NCI-H2196 treated with DMSO at 0.1 percent for 48 hours (cell line): ENCODE measurements around the gene USP49.

ENCODE experiments used
- DNase-seq: peaks from one replicate; lab custom pipeline; 2025; ENCODE audit not compliant: unreplicated experiment; lab: John Stamatoyannopoulos, UW

The USP49 gene

DNA sequence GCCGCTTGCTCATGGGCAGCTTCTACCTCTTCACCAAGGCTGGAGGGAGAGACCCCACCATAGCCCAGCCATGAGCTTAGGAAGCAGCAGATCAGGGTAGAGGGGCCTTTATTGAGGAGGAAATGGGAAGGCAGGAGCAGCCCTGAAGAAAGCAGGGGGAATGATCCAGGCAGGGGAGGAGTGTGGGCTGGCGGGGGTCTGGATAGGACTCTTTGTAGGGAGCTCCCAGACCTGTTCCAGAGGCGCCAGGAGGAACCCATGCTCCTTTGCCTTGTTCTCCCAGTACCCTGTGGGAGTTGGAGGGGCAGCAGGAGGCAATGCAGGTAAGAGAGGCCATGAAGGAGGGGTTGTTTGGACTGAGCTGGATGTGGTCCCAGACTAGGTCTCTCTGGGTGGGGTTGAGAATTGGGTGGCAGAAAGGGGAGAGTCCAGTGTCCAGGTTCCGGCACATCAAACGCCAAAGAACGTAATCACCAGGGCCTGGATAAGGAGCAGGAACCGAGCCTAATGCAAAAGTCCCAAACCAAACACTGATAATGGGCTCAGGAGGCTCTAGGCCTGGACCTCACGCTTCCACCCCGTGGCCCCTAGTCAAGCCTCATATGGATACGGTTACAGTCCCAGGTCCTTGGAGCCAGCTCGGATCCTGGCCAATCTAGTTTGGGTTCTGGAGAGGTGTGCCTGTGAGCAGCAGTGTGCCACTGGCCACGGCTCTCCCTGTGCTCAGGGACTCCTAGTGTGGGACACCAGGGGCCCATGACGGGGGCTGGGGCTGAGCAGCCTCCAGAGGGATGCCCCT lies 135.9 kb downstream of the USP49 start:
- no peak for DNase-seq

DNA sequence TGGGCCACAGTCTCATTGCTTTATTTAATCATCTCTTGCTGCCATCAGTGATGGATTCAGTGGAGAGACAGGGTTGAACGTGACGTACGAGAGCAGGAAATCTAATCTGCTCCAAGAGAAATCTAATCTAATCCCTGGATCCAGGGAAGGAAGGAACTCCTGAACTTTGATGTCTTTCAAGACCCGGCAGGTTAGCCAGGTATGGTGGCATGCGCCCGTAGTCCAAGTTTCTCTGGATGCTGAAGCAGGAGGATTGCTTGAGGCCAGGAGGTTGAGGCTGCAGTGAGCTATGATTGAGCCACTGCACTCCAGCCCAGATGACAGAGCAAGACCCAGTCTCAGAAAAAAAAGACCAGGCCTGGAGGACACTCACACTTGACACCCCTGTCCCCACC lies 136.5 kb downstream of the USP49 start:
- no peak for DNase-seq

DNA sequence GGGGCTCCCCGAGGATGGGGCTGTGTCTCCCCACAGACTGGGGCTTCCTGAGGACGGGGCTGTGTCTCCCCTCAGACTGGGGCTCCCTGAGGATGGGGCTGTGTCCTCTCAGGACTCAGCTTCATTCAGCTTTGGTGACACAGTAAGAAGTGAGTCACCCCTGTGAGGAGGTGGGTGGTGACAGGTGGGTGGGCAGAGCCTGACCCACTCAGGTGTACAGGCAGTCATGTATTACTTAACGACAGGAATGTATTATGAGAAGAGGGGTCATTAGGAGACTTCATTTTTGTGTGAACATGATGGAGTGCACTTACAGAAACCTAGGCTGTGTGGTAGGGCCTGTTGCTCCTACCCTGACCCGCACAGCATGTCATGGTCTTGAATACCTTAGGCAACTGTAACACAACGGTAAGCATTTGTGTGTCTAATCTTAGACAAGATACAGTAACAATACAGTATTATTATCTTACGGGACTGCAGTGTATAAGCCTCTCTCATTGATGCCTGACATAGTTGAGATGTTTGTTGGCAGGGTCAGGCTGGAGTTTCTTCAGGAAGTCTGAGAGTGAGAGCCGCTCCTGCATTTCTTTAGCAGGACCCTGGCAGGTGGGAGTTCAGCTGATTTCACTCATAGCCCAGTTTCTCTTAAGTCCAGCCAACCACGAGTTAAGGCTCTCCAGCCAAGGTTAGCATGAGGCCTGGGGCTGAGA lies 137.1 kb downstream of the USP49 start:
- no peak for DNase-seq

DNA sequence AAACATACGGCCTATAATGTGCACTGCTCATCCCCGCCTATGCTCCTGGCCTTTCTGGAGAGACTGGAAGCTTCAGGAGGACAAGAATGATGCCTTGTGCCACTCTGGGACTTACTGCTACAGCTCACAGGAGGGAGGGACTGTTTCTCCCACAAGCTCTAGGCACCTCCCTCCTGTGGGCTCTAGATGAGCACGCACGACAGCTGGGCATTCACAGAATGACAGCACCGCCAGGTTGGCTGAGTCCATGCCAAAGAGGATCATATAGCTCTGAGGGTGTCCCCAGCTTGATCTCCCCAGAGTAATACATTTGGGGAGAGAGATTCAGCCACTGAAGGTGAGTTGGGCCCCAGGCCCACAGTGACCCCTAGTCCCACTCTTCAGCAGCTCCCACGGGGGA lies 137.9 kb downstream of the USP49 start:
- no peak for DNase-seq

DNA sequence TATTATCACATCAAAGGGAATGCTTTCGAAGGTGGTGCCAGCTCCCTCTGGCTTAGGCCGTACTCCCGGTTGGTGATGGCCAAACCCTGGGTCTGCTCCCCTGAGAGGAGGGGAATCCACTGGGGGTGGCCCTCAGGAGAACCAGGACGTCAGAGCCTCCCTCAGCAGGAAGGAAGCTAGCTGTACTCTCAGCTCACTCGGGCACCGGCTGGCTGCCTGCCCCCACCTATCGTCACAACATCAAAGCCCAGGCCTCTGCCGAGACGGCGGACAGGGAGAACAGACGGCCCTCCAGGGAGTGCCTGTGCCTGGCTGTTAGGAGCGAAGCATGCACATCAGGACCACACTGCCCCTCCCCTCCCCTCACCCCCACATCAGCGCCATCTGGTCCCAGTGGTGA lies 138.8 kb downstream of the USP49 start:
- no peak for DNase-seq

DNA sequence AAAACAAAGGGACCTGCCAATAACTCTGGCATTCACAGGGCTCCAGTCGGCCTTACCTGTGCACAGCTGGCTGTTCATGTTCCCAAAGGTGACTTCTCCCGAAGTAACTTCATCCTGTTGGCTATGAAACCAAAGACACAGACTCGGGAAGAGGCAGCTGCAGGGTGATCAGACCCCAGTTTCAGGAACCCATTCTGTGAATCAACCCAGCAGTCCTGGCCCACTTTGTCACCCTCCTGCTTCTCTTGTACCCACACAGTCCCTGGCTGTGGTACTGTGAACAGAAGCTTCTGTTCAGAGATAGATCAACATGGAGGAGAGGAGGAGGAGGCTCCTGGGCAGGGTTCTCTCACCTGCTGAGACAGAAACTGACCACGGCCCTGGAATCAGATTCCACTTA lies 139.3 kb downstream of the USP49 start:
- DNase-seq, result no peak

DNA sequence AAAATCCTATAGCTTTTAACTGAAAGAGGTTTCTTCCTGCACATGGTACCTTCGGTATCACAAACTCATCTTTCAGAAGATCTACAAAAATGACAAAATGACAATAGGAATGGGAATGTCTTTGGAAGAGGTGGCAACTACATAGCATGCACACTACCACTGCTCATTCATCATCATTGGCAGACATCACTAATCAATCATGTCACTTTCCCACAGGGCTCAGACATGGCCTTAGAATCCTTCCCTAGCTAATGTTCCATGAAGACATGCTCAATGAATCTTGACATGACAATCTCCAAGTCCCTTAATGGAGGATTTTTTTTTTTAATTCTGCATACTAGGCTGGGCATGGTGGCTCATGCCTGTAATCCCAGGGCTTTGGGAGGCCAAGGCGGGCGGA lies 144.8 kb downstream of the USP49 start:
- no peak for DNase-seq

DNA sequence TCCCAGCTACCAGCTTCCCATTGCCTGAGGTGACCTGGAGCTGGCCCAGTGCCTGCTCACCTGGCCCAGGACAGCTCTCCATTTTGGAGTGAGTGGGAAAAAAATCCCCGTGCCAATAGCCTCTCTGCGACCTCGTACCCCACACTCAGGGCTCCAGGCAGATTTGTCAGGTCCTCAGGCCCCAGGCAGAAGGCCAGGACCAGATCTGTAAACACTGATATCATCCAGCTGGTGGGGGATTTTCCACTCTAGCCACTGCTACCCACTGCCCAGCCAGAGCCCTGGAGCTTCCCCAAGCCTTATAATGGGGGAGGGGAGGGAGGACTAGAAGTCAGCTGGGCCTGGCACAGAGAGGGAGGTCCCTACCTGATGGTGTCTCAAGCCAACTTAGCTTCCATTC lies 146.6 kb downstream of the USP49 start:
- no peak for DNase-seq

DNA sequence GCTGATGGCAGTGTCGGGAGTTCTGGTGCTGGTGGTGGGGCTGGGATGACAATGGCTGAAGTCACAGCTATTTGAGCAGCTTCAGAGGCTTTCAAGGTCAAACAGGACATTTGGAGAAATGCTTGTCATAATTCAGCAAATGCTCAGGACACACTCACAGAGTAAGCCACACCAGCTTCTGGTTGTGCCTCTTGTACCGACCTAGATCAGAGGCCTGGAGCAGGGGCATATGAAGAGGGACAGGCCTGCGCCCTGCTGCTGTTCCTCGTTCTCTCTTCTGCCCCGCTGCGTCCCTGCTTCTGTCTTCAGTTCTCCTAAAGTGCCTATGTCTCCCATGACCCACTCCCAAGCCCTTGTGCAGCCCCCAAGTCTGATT lies 147.1 kb downstream of the USP49 start:
- no peak for DNase-seq

DNA sequence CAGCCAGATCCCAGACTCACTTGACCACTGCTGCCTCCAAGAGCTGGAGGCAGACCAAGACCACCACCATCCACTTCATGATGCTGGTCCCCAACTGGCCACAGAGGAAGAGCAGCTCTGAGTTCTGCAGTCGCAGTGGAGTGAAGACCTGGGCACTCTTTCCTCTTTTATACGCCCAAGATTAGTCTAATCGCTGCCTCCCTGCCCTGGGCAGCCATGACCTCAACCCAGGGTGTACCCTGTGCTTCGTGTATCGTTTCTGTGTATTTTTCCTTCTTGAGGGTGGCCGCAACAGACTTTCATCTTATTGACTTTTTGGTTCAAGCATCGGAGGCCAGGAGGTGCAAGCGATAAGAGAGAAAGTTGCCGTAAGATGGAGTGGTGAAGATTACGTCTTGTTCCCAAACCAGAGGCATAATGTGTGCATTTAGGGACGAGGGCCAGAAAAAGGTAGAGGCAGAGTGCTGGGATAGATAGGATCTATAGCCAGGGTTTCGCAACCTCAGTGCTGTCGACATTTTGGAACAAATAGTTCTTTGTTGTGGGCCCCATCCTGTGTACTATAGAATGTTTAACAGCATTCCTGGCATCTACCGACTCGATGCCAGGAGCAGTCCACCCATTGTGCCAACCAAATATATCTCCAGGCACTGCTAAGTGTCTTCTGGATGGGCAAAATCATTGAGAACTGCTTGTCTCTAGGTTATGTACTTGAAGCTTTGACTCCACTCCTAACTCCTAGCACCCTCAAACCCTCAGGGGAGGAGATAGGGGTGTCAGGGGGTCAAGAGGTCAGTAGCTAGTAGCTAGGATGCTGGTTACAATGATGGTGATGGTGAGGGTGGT lies 147.7 kb downstream of the USP49 start, which contains the start of gene PGC:
Gene PGC (minus strand): TSS at position 142 of the 846 bp plus-strand sequence. CDS start 63 bp downstream, at position 79.
- no peak for DNase-seq

DNA sequence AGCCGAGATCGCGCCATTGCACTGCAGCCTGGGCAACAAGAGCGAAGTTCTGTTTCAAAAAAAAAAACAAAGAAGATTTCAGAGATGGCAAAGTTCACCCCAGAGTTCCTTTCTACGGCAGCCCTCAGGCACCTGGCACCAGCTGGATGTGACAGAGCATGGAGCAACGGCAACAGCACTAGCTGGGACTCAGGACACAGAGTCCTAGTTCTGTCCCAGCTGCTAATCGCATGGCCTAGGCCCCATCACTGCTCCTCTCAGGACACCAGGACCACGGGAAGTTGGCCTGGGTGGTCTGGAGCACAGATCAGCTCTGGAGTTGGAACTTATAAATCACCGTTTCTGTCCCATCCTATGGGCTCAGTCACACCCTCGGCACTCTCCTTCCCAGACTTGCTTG lies 149.1 kb downstream of the USP49 start:
- no peak for DNase-seq

DNA sequence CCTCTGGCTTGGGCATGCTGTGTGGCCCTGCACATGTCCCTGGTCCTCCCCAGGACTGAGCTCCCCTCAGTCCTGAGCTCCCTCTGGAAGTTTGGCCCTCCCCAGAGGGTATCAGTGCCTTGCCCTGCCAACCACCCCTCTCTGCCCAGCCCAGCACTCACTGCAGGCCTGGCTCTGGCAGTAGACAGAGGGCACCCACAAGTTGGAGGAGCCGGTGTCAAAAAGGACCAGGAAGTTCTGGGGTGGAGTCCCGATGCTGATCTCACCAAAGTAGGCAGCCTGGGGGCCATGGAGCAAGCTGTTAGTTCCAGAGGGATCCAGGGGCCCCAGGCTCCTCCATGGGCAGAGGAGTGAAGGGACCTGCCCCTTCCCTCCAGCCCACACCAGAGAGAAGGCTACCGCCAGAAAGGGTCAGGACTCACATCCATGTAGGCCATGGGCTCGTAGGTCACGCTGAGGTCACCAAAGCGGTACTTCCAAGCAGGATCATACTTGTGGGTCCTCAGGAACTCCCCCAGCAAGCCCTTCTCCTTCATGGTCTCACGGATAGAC lies 150.9 kb downstream of the USP49 start:
- no peak for DNase-seq

DNA sequence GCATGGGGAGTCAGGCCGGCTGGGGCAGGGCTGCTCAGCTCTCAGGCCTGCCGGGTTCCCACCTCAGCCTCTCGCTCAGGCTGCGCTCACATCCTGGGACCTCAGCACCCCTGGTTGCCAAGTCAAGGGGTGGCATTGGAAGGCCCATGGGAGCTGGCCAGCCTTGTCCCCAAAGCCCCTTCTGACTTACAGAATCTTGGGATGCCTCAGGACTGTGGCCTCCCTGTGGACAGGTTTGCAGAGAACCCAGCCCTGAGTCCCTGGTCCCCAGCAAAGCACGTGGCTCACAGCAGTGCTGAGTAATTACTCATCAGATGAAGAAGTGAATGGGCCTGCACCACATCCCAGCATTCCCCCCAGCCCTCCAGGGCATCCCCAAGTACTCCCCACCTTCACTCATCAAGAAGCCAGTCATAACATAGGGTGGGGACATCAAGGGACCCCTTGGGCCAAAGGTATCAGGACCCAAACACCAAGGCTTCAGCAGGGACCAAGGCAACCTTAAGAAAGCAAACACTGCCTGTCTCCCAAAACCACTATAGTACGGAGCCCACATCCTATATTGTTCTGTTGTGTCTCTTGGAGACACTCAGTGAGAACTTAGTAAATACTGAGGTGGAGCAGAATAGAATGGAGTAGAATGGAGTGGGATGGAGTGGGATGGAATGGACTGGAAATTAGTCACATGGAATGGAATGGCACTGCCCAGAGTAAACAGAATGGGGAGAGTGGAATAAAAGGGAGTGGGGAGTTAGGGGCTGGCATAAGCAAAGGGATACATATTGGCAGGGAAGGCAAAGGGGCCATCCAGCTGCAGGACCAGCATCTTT lies 151.6 kb downstream of the USP49 start:
- no peak for DNase-seq

DNA sequence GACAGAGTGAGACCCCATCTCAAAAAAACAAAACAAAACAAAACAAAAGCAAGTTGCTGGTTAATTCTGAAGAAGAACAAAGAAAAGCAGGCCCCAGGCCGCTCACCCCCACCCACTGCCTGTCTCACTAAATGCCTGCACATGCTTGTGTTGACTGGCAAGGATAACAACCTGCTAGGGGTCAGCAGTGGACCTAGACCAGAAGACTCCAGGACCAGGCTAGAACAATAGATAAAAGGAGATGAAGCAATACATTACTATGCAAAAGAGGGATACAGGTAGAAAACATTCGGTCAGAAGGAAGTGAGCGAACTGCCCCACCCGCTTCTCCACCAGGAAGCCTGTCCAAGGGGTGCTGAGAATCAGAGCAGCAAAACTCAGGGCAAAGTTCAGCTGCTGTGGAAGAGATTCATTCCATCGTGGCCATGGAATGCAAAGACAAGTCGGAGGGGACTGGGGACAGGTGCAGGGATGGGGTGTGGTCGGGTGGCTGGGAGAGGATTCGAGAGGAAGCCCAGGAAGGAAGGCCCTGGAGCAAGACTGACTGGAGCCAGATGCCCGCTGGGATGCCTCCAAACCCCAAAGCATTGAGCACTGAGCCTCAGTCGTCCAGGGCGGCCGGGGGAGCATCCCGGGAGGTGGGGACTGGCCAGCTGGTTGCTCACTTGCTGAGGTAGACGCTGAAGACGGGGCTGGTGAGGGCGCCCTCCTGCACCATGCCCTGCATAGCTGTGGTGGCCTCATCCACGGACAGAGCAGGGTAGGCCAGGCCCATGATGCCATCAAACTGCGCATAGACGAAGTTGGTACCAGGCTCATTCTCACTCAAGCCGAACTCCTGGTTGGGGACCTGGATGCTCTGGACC lies 153.3 kb downstream of the USP49 start:
- no peak for DNase-seq

DNA sequence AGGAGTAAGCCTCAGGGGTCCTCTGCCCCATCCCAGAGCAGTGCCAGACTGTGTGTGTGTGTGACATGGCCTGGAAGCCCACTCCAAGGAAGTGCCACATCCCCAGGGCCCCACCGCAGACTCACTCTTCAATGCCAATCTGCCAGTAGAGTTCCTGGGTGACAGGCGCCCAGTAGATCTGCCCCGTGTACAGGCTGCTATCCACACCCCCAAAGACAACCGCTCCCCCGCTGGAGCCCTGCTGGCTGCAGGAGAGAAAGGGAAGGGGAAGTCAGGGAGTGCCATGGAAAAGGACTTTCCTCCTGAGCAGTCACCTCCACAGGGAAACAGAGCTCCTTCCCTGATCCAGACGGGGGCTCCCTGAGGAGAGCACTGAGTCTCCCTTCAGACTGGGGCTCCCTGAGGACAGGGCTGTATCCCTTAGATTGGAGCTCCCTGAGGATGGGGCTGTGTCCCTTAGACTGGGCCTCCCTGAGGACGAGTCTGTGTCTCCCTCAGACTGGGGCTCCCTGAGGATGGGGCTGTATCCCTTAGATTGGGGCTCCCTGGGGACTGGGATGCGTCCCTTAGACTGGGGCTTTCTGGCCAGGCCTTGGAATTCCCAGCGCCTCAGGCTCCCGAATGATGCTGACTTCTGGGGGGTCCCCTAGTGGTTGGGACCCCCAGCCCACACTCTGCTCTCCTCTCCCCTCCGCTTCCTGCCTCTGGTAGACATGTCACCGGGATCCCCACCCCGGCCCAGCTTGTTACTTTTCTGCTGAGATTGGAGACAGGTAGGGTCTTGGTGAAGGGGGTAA lies 154.6 kb downstream of the USP49 start:
- no peak for DNase-seq
